WTC11 (cell line): ENCODE results near the gene POU5F1.

Experiments
- CBFB ChIP-seq: sonication (generic); formaldehyde crosslinking; IDR thresholded peaks from 2 replicates; pipeline ENCODE4 v1.8.1; 2022; ENCODE audit warnings: mild to moderate bottlenecking, low read depth, missing genetic modification reagents
- ETV6 ChIP-seq: sonication (generic); formaldehyde crosslinking; IDR thresholded peaks from 2 replicates; pipeline ENCODE4 v1.8.1; 2022; ENCODE audit warnings: mild to moderate bottlenecking, missing genetic modification reagents
- GRHL2 ChIP-seq: fragments of 250-450 bp; sonication (Bioruptor Pico); IDR thresholded peaks from 2 replicates; pipeline ENCODE4 v1.8.0; 2022; ENCODE audit warnings: mild to moderate bottlenecking, moderate library complexity; ENCODE audit not compliant: insufficient replicate concordance, severe bottlenecking
- NR1H2 ChIP-seq: sonication (generic); formaldehyde crosslinking; IDR thresholded peaks from 2 replicates; pipeline ENCODE4 v1.9.0; 2021; ENCODE audit warnings: mild to moderate bottlenecking, moderate library complexity, missing genetic modification reagents
- RELA ChIP-seq: sonication (generic); formaldehyde crosslinking; IDR thresholded peaks from 2 replicates; pipeline ENCODE4 v1.8.1; 2022; ENCODE audit warnings: missing genetic modification reagents, mild to moderate bottlenecking, borderline replicate concordance
- TEAD4 ChIP-seq: sonication (generic); formaldehyde crosslinking; IDR thresholded peaks from 2 replicates; pipeline ENCODE4 v1.8.0; 2022; ENCODE audit warnings: mild to moderate bottlenecking, missing genetic modification reagents
- TP53 ChIP-seq: sonication (generic); formaldehyde crosslinking; IDR thresholded peaks from 2 replicates; pipeline ENCODE4 v1.8.1; 2023; ENCODE audit warnings: mild to moderate bottlenecking, missing genetic modification reagents
- ZNF423 ChIP-seq: fragments of 250-450 bp; sonication (Bioruptor Pico); IDR thresholded peaks from 2 replicates; pipeline ENCODE4 v2.1.2; 2022; ENCODE audit warnings: mild to moderate bottlenecking, moderate library complexity
- TF ChIP-seq, protein P1 (sequence below): fragments of 200-600 bp; IDR thresholded peaks from 2 replicates; pipeline ENCODE4 v1.8.0; 2022; ENCODE audit warnings: antibody characterized with exemption
- TF ChIP-seq, protein P2 (sequence below): sonication (generic); formaldehyde crosslinking; IDR thresholded peaks from 2 replicates; pipeline ENCODE4 v1.8.0; 2022; ENCODE audit warnings: mild to moderate bottlenecking, missing genetic modification reagents
- TF ChIP-seq, protein P3 (sequence below): sonication (generic); formaldehyde crosslinking; conservative IDR thresholded peaks from 2 replicates; pipeline ENCODE4 v1.8.1; 2022; ENCODE audit warnings: mild to moderate bottlenecking, missing genetic modification reagents
- TF ChIP-seq, protein P4 (sequence below): sonication (generic); formaldehyde crosslinking; IDR thresholded peaks from 2 replicates; pipeline ENCODE4 v1.8.1; 2022; ENCODE audit warnings: low read depth, missing genetic modification reagents, borderline replicate concordance
- TF ChIP-seq, protein P5 (sequence below): fragments of 250-450 bp; sonication (Bioruptor Pico); IDR thresholded peaks from 2 replicates; pipeline ENCODE4 v2.1.2; 2022; ENCODE audit warnings: mild to moderate bottlenecking, moderate library complexity
- TF ChIP-seq, protein P6 (sequence below): sonication (generic); formaldehyde crosslinking; IDR thresholded peaks from 2 replicates; pipeline ENCODE4 v1.8.0; 2023; ENCODE audit warnings: missing genetic modification reagents, mild to moderate bottlenecking, borderline replicate concordance

DNA sequence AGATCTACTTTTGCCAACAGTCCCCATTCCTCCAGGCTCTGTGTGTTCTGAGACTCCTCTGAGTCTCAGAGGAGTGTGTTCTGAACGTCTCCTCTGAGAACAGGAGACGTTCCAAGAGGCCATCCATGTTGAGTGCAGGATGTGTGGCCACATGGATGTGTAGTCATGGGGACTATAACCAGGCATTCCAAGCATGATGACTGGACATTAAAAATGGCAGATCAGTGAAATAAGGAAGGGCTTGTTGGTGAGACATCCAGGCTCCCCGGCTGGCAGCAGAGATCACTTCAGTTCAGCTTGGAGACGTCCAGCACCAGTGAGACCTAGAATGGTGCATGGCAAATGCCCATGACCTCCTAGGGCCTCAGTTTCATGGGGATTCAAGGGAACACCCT is 34.3 kb upstream of the POU5F1 start:
- TF ChIP-seq, protein P1, sequence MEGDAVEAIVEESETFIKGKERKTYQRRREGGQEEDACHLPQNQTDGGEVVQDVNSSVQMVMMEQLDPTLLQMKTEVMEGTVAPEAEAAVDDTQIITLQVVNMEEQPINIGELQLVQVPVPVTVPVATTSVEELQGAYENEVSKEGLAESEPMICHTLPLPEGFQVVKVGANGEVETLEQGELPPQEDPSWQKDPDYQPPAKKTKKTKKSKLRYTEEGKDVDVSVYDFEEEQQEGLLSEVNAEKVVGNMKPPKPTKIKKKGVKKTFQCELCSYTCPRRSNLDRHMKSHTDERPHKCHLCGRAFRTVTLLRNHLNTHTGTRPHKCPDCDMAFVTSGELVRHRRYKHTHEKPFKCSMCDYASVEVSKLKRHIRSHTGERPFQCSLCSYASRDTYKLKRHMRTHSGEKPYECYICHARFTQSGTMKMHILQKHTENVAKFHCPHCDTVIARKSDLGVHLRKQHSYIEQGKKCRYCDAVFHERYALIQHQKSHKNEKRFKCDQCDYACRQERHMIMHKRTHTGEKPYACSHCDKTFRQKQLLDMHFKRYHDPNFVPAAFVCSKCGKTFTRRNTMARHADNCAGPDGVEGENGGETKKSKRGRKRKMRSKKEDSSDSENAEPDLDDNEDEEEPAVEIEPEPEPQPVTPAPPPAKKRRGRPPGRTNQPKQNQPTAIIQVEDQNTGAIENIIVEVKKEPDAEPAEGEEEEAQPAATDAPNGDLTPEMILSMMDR = no peak
- TF ChIP-seq, protein P2, sequence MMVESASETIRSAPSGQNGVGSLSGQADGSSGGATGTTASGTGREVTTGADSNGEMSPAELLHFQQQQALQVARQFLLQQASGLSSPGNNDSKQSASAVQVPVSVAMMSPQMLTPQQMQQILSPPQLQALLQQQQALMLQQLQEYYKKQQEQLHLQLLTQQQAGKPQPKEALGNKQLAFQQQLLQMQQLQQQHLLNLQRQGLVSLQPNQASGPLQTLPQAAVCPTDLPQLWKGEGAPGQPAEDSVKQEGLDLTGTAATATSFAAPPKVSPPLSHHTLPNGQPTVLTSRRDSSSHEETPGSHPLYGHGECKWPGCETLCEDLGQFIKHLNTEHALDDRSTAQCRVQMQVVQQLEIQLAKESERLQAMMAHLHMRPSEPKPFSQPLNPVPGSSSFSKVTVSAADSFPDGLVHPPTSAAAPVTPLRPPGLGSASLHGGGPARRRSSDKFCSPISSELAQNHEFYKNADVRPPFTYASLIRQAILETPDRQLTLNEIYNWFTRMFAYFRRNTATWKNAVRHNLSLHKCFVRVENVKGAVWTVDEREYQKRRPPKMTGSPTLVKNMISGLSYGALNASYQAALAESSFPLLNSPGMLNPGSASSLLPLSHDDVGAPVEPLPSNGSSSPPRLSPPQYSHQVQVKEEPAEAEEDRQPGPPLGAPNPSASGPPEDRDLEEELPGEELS (CRISPR knock-in tag) = no peak
- TF ChIP-seq, protein P3, sequence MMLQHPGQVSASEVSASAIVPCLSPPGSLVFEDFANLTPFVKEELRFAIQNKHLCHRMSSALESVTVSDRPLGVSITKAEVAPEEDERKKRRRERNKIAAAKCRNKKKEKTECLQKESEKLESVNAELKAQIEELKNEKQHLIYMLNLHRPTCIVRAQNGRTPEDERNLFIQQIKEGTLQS (CRISPR knock-in tag) = no peak
- TF ChIP-seq CBFB (CRISPR knock-in tag) (no peak), ETV6 (CRISPR knock-in tag) (no peak), ZNF423 (CRISPR knock-in tag) (no peak), NR1H2 (CRISPR knock-in tag) (no peak), TEAD4 (CRISPR knock-in tag) (no peak), TP53 (no peak), GRHL2 (CRISPR knock-in tag) (no peak), RELA (no peak)
- TF ChIP-seq, protein P4, sequence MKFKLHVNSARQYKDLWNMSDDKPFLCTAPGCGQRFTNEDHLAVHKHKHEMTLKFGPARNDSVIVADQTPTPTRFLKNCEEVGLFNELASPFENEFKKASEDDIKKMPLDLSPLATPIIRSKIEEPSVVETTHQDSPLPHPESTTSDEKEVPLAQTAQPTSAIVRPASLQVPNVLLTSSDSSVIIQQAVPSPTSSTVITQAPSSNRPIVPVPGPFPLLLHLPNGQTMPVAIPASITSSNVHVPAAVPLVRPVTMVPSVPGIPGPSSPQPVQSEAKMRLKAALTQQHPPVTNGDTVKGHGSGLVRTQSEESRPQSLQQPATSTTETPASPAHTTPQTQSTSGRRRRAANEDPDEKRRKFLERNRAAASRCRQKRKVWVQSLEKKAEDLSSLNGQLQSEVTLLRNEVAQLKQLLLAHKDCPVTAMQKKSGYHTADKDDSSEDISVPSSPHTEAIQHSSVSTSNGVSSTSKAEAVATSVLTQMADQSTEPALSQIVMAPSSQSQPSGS (CRISPR knock-in tag) = no peak
- TF ChIP-seq, protein P5, sequence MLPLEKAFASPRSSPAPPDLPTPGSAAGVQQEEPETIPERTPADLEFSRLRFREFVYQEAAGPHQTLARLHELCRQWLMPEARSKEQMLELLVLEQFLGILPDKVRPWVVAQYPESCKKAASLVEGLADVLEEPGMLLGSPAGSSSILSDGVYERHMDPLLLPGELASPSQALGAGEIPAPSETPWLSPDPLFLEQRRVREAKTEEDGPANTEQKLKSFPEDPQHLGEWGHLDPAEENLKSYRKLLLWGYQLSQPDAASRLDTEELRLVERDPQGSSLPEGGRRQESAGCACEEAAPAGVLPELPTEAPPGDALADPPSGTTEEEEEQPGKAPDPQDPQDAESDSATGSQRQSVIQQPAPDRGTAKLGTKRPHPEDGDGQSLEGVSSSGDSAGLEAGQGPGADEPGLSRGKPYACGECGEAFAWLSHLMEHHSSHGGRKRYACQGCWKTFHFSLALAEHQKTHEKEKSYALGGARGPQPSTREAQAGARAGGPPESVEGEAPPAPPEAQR (CRISPR knock-in tag) = no peak
- TF ChIP-seq, protein P6, sequence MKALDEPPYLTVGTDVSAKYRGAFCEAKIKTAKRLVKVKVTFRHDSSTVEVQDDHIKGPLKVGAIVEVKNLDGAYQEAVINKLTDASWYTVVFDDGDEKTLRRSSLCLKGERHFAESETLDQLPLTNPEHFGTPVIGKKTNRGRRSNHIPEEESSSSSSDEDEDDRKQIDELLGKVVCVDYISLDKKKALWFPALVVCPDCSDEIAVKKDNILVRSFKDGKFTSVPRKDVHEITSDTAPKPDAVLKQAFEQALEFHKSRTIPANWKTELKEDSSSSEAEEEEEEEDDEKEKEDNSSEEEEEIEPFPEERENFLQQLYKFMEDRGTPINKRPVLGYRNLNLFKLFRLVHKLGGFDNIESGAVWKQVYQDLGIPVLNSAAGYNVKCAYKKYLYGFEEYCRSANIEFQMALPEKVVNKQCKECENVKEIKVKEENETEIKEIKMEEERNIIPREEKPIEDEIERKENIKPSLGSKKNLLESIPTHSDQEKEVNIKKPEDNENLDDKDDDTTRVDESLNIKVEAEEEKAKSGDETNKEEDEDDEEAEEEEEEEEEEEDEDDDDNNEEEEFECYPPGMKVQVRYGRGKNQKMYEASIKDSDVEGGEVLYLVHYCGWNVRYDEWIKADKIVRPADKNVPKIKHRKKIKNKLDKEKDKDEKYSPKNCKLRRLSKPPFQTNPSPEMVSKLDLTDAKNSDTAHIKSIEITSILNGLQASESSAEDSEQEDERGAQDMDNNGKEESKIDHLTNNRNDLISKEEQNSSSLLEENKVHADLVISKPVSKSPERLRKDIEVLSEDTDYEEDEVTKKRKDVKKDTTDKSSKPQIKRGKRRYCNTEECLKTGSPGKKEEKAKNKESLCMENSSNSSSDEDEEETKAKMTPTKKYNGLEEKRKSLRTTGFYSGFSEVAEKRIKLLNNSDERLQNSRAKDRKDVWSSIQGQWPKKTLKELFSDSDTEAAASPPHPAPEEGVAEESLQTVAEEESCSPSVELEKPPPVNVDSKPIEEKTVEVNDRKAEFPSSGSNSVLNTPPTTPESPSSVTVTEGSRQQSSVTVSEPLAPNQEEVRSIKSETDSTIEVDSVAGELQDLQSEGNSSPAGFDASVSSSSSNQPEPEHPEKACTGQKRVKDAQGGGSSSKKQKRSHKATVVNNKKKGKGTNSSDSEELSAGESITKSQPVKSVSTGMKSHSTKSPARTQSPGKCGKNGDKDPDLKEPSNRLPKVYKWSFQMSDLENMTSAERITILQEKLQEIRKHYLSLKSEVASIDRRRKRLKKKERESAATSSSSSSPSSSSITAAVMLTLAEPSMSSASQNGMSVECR (CRISPR knock-in tag) = no peak
